8988T (cell line): Measurements from ENCODE around the gene MALT1.

Experiments used
- DNase-seq: peaks from one replicate; pipeline ENCODE4 v3.0.0; 2011

MALT1 gene

DNA sequence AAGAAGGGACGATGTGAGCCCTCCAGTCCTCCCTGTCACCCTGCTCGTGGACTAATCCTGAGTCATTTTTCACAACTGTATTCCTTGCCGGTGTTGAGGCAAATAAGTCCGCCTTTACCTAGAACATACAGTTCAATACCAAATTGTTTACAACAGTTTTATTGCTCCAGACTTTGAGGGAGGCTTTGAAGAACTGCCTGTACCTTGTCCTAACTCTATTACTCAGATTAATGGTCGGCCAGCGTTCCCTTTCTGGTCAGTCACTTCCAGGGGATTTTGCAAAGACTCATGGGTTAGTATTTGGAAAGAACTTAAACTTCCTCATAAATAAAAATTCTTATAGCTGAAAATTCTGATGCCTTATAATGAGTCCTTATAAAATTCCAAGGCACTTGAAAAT is 108.3 kb downstream of the MALT1 start:
- DNase-seq, result no peak

DNA sequence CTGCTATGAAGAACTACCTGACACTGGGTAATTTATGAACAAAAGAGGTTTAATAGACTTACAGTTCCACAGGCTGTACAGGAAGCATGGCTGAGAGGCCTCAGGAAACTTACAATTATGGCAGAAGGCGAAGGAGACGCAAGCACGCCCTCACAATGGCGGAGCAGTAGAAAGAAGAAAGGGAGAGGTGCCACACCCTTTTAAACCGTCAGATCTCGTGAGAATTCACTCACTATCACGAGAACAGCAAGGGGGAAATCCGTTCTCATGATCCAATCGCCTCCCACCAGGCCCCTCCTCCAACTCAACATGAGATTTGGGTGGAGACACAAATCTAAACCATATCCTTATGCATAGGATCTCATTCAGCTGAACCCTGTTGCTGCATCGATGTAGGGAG is 108.8 kb downstream of the MALT1 start:
- DNase-seq, result no peak

- no peak for DNase-seq
Measured at GRCh38 chr18:58781627-58782194, 110.4 kb downstream of the MALT1 start.

DNA sequence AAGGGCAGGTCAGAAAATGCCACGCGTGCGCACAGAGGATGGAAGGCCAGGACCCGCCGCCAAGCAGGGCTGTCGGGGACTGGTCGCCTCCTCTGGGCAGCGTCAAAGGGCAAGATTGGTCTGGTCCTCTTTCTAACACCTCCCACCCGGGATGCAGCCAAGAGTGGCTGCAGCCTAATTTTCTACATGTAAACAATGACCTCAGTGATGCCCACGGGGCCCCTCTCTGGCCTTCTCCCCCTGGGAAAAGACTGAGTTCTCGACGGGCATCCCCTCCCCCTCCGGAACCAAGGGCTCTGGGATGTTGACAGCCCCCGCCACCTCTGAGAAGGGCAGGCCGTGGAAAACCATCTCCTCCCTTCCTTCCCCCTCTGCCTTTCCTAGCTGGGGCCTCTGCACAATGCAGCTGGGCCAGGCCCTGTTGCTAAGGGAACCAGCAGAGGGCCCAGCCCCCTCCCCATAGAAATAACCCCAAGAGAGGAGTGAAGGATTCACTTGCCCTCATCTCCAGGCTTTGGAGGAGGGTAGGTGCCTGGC is 113.4 kb downstream of the MALT1 start:
- DNase-seq, result no peak

- no peak for DNase-seq
Measured at GRCh38 chr18:58785171-58785805, 114.0 kb downstream of the MALT1 start.

DNA sequence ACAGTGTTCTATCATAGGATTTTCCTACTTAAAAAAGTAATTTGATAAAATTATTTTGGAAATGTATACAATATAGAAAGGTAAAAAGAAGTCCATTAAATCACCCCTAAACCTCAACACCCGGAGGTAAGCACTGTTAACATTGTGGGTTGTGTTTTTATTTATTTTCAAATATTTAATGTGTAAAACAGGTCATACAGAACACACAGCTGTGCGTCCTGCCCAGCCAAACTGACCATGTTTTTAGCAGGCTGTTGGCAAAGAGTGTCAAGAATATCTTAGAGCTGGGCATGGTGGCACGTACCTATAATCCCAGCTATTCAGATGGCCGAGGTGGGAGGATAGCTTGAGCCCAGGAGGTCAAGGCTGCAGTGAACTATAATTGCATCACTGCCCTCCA is 114.6 kb downstream of the MALT1 start:
- DNase-seq, result no peak

DNA sequence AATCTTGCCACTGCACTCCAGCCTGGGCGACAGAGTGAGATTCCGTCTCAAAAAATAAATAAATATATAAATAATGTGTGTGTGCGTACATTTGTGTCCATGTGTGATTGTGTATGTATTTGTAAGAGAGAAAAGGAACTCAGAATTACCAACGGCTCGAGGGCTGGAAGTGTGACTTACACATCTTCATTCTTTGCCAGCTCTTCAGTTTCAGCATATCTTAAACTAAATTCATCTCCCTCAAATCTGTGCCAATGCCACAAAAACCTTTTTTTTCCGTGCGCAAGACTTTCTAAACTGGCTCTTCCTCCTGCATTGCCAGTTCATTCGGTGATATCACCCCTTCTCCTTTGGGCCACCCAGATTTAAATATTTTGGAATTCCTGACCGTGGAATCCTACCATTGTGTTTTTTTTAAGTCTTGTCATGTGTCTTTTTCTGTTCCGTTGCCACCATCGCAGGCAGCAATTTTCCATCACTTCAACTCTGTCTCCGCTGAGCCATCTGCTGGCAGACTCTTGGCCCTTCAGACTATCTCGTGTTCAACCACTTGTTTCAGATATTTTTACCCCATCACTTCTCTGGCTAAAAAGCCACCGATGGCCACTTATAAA is 116.4 kb downstream of the MALT1 start:
- no peak for DNase-seq

DNA sequence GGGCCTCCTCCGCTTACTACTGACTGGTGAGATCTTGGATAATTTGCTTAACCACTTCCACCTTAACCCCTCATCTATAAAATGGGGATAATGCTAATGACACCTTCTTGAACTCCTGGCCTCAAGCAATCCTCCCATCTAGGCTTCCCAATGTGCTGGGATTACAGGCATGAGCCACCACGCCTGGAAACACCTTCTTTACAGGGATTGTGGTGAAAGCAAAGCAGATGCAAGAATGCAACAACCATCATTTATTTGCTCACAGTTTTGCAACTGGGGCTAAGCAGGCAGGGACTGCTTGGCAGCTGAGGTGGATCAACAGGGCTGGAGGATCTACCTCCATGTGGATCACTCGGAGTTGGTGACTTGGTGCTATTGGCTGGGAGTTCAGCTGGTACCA is 117.2 kb downstream of the MALT1 start:
- no peak for DNase-seq

GRCh38 chr18:58788971-58789875 is 118.0 kb downstream of the MALT1 start:
- DNase-seq, result no peak

DNA sequence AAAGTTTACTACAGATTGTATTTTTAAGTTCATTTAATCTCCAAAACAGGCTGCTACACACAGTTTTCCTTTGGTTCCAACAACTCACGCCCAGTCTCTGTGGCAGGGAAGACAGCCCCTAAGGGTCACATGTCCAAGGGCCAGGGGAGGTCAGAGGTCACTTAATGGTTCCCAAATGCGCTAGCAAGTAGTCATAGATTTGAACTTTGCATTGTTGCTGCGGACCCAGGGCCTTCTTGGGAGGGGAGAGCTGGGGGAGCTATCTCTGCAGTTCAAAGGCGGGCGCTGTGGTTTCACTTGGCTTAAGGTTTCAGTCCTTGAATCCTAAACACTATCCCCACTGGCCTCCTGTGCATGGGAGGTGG is 118.6 kb downstream of the MALT1 start:
- no peak for DNase-seq

DNA sequence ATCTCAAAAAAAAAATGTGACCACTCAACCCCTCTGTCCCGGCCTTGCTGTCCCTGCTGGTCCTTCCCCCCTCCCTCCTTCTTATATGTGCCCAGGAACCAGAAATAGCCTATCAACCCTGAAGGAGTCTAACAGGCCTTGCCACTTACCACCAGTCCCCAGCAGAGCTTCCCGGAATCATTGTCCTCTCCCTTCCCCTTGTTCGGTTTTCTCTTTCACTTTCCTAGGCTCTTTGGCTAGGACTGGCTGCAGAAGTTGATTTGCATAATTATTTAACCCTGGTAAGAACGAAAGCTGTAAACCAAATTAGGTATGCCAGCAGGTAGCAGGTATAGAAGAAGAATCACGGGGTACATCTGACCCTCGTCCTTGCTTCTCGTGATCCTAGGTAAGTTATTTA is 120.8 kb downstream of the MALT1 start:
- no peak for DNase-seq

GRCh38 chr18:58793361-58793760 is 122.1 kb downstream of the MALT1 start:
- DNase-seq, result no peak

DNA sequence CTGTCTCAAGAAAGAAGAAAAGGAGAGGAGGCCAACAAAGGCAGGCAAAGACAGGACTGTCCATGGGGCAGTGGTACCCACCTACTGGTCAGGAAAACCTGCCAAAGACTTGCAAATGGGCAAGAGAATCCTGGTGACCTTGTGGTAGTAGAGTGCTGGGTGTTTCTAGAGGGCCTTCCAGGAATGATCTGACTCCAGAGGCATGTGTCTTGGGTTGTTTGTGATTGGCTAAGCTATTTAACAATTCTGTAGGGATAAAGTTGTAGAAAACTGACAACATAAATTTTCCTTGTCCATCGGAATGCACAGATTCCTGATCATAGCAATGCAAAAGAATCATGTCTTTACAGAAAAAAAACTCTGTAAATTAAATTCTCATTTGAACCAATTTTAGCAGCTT is 125.0 kb downstream of the MALT1 start:
- no peak for DNase-seq

DNA sequence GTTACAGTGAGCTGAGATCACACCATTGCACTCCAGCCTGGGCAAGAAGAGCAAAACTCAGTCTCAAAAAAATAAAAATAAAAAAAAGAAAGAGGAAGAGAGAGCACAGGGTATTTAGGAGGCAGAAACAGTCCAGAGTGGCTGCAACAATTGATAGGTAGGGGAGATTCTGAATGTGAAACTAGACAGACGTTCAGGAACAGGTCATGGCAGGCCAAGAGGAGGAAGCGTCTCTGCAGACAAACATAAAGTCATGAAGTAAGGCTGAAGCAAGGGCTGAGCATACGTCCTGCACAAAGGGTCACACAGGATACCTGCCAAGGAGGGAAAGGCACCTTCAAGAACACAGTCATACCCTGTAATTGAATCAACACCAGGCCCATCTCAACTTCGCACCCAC is 129.3 kb downstream of the MALT1 start:
- DNase-seq, result no peak

- no peak for DNase-seq
Measured at GRCh38 chr18:58802959-58803358, 131.7 kb downstream of the MALT1 start.

DNA sequence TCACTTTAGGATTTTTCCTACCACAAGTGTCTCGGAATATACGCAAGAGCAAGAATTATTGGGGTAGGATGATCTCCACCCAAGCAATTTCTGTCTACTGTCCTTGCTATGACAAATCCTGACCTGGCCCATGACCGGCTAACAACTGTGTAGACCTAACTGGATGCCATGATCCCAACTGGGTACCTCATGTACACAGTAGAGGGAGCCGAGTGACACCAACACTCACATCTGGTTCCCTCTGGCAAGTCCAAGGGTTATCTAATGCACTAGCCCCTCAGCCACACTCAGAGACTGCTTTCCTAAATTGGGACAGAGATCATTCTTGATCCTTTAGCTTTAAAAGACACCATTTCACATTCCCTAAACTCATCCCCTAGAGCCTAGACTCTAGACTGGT is 132.7 kb downstream of the MALT1 start:
- no peak for DNase-seq
